SU-DHL-6 (cell line): ENCODE results near the gene NFATC3.

Experiments
- H2AFZ ChIP-seq: fragments of 200-600 bp; sonication (generic); 2 replicates; pipeline ENCODE4 v1.6.1; 2014; ENCODE audit warnings: low read depth, mild to moderate bottlenecking, moderate library complexity, mixed read lengths, antibody characterized with exemption, low read length; ENCODE audit not compliant: severe bottlenecking
- H3F3A ChIP-seq: fragments of 200-600 bp; shearing (Covaris generic); 2 replicates; pipeline ENCODE4 v1.6.0; 2016; ENCODE audit warnings: antibody characterized with exemption, mild to moderate bottlenecking; ENCODE audit not compliant: insufficient read depth
- H3K27ac ChIP-seq: fragments of 200-600 bp; sonication (generic); 2 replicates; pipeline ENCODE4 v1.5.1; 2016; ENCODE audit warnings: low read depth, mild to moderate bottlenecking, low read length, moderate library complexity, mixed read lengths
- H3K27me3 ChIP-seq: fragments of 200-600 bp; sonication (generic), shearing (Covaris generic); 2 replicates; pipeline ENCODE4 v1.6.0; 2014; ENCODE audit warnings: mild to moderate bottlenecking, low read length
- H3K36me3 ChIP-seq: fragments of 200-600 bp; sonication (generic); 2 replicates; pipeline ENCODE4 v1.6.1; 2014; ENCODE audit warnings: mild to moderate bottlenecking, low read length, mixed read lengths
- H3K4me2 ChIP-seq: fragments of 300-600, 200-600 bp; shearing (Covaris generic), sonication (generic); 2 replicates; pipeline ENCODE4 v1.6.0; 2014; ENCODE audit warnings: low read length, low read depth, mild to moderate bottlenecking; ENCODE audit not compliant: poor library complexity, severe bottlenecking
- H3K4me3 ChIP-seq: fragments of 200-600 bp; sonication (generic); 2 replicates; pipeline ENCODE4 v1.5.1; 2014; ENCODE audit warnings: antibody characterized with exemption, low read length, mild to moderate bottlenecking, mixed read lengths; ENCODE audit not compliant: insufficient read depth, poor library complexity, severe bottlenecking
- H3K79me2 ChIP-seq: fragments of 200-600 bp; sonication (generic); 2 replicates; pipeline ENCODE4 v1.6.1; 2014; ENCODE audit warnings: mild to moderate bottlenecking, low read length, moderate library complexity; ENCODE audit not compliant: insufficient read depth
- H3K9ac ChIP-seq: fragments of 200-600 bp; sonication (generic); 2 replicates; pipeline ENCODE4 v1.7.0; 2014; ENCODE audit warnings: mild to moderate bottlenecking, low read length
- H3K9me2 ChIP-seq: fragments of 200-600 bp; sonication (generic); replicated peaks from 2 replicates; pipeline ENCODE4 v1.6.1; 2014; ENCODE audit warnings: low read length; ENCODE audit not compliant: insufficient read depth
- H3K9me3 ChIP-seq: fragments of 200-600 bp; sonication (generic); 2 replicates; pipeline ENCODE4 v1.6.1; 2014; ENCODE audit warnings: low read length, mixed read lengths; ENCODE audit not compliant: insufficient read depth
- H4K20me1 ChIP-seq: fragments of 200-600 bp; sonication (generic); 2 replicates; pipeline ENCODE4 v1.6.1; 2014; ENCODE audit warnings: low read depth, mild to moderate bottlenecking, antibody characterized with exemption, low read length, moderate library complexity, mixed read lengths
- CTCF ChIP-seq: fragments of 200-600 bp; sonication (generic); IDR thresholded peaks from one replicate; pipeline ENCODE4 v1.5.1; 2017; ENCODE audit warnings: antibody characterized with exemption, mild to moderate bottlenecking, low read length, moderate library complexity; ENCODE audit not compliant: insufficient read depth, poor library complexity, severe bottlenecking
- EZH2phosphoT487 ChIP-seq: fragments of 200-600 bp; sonication (generic), shearing (Covaris generic); conservative IDR thresholded peaks from 2 replicates; pipeline ENCODE4 v1.6.1; 2018; ENCODE audit warnings: mild to moderate bottlenecking, antibody characterized with exemption, low read length, moderate library complexity, mixed read lengths

The NFATC3 gene

GRCh38 chr16:68179855-68180254 lies 94.7 kb downstream of the NFATC3 start:
- H3K9me2 ChIP-seq, result no peaks in the 10 kb centered on the region

GRCh38 chr16:68183046-68183445 lies 97.9 kb downstream of the NFATC3 start:
- Histone ChIP-seq H3K9ac (no peak overlapping the region), H3K4me3 (no peak overlapping the region), H3F3A (no peaks in the 10 kb centered on the region), H3K36me3 (peaks cover 13% of the 10 kb centered on the region; the same call in 1 of the 2 replicates), H3K27me3 (no peaks in the 10 kb centered on the region), H2AFZ (no peak overlapping the region), H3K27ac (no peak overlapping the region), H4K20me1 (no peaks in the 10 kb centered on the region), H3K4me2 (no peak overlapping the region), H3K79me2 (no peaks in the 10 kb centered on the region), H3K9me2 (no peaks in the 10 kb centered on the region), H3K9me3 (no peaks in the 10 kb centered on the region)
- no peak for TF ChIP-seq EZH2phosphoT487
- no peak for TF ChIP-seq CTCF

More at GRCh38 chr16:68179855-68180254, 94.7 kb downstream of the NFATC3 start:
- Histone ChIP-seq H3K27me3 (no peaks in the 10 kb centered on the region), H3K4me2 (no peak overlapping the region), H3F3A (no peaks in the 10 kb centered on the region), H3K79me2 (no peaks in the 10 kb centered on the region), H3K9ac (no peak overlapping the region), H3K4me3 (no peak overlapping the region), H3K27ac (no peak overlapping the region), H3K9me3 (no peaks in the 10 kb centered on the region), H3K36me3 (peaks cover 13% of the 10 kb centered on the region; the same call in 1 of the 2 replicates), H2AFZ (no peak overlapping the region), H4K20me1 (no peaks in the 10 kb centered on the region)
- TF ChIP-seq CTCF (no peak), EZH2phosphoT487 (no peak)

- Histone ChIP-seq H4K20me1 (no peaks in the 10 kb centered on the region), H3K36me3 (peaks cover 15% of the 10 kb centered on the region; the same call in 1 of the 2 replicates)
Measured at GRCh38 chr16:68186877-68187276, 101.7 kb downstream of the NFATC3 start.

More at GRCh38 chr16:68186877-68187276, 101.7 kb downstream of the NFATC3 start:
- no peak overlapping the region for H2AFZ ChIP-seq
- H3K4me3 ChIP-seq, result no peak overlapping the region
- TF ChIP-seq CTCF, result no peak
- no peak for TF ChIP-seq EZH2phosphoT487
- H3K27me3 ChIP-seq, result no peaks in the 10 kb centered on the region
- H3K27ac ChIP-seq, result no peak overlapping the region
- H3K4me2 ChIP-seq, result no peak overlapping the region
- H3K79me2 ChIP-seq, result no peaks in the 10 kb centered on the region
- H3F3A ChIP-seq, result no peaks in the 10 kb centered on the region
- H3K9me2 ChIP-seq, result no peaks in the 10 kb centered on the region
- H3K9me3 ChIP-seq, result no peaks in the 10 kb centered on the region
- H3K9ac ChIP-seq, result no peak overlapping the region
